ENCODE data around the gene DLL1.

Gene DLL1

DNA sequence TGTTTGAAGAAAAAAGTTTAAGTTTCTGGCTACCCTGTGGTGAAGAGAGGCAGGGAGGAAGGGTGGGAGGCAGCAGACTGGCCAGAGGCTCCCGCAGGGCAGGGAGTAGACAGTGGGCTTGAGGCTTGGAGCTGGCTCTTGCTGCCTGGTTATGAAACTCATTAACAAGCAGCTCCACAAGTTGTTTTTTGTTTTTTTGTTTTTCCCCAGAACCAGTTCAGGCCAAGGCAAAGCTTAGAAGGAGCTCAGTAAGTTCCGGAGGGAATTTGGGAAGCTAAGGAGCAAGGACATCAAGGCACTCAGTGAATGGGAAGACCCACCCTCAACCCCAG, 4.0 kb downstream of the DLL1 start:
- no peak for DNase-seq (ENCODE audit: insufficient read length, low spot score)
- TF ChIP-seq, protein P1, sequence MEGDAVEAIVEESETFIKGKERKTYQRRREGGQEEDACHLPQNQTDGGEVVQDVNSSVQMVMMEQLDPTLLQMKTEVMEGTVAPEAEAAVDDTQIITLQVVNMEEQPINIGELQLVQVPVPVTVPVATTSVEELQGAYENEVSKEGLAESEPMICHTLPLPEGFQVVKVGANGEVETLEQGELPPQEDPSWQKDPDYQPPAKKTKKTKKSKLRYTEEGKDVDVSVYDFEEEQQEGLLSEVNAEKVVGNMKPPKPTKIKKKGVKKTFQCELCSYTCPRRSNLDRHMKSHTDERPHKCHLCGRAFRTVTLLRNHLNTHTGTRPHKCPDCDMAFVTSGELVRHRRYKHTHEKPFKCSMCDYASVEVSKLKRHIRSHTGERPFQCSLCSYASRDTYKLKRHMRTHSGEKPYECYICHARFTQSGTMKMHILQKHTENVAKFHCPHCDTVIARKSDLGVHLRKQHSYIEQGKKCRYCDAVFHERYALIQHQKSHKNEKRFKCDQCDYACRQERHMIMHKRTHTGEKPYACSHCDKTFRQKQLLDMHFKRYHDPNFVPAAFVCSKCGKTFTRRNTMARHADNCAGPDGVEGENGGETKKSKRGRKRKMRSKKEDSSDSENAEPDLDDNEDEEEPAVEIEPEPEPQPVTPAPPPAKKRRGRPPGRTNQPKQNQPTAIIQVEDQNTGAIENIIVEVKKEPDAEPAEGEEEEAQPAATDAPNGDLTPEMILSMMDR (IDR thresholded peaks at IDR 0.05; ENCODE audit: insufficient read depth, missing control alignments): no peak
- FAIRE-seq: no peak

DNA sequence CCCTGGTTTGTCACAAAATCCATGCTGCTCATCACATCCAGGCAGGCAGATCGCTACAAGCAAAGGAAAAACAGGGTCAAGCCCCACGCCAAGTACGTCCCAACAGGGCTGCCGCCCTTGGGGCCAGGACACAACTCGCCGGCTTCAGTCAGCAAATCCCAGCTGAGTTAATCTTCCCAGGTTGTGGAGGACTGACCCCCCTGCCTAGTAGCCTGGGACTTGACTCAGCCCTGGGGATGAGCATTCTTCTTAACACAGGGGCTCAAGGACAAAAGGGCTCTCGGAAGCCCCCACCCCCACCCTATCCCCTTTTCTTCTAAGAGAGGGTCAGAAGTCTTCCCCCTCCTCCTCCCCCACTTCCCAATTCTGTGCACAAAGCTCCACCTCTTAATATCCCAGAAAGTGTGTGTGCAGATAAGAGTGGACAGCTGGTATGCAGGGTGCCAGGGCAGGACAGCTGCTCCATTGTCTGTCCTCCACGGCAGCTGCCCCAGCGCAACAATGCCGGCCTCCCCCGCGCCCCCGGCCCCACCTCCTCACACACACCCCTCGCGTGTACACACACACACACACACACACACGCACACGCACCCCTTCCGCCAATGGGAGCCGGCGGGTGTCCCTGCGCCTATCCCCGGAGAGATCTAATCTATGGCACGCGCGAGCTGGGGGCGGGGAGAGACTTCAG, 4.5 kb downstream of the DLL1 start:
- FAIRE-seq (no peak), DNase-seq (ENCODE audit: insufficient read length, low spot score) (no peak)
- TF ChIP-seq, protein P1 (IDR thresholded peaks at IDR 0.05; ENCODE audit: insufficient read depth, missing control alignments): no peak

DNA sequence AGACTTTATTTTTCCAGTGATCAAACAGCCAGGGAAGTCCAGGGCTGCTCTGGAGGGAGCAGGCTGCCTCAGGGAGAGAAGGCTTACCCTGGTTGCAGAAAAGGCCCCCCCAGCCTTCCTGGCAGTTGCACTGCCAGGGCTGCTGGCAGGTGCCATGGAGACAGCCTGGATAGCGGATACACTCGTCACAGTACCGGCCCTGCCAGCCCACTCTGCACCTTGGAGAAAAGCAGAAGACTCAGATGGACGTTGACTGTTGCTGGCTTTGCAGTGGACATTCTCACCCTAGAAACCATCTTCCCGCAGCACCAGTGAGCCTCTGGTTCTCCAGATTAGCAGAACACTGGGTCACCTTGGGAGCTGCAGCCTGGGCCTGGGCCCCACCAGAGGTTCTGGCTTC, 5.4 kb downstream of the DLL1 start:
- TF ChIP-seq, protein P1 (IDR thresholded peaks at IDR 0.05; ENCODE audit: insufficient read depth, missing control alignments): no peak
- no peak for DNase-seq (ENCODE audit: insufficient read length, low spot score)
- no peak for FAIRE-seq

DNA sequence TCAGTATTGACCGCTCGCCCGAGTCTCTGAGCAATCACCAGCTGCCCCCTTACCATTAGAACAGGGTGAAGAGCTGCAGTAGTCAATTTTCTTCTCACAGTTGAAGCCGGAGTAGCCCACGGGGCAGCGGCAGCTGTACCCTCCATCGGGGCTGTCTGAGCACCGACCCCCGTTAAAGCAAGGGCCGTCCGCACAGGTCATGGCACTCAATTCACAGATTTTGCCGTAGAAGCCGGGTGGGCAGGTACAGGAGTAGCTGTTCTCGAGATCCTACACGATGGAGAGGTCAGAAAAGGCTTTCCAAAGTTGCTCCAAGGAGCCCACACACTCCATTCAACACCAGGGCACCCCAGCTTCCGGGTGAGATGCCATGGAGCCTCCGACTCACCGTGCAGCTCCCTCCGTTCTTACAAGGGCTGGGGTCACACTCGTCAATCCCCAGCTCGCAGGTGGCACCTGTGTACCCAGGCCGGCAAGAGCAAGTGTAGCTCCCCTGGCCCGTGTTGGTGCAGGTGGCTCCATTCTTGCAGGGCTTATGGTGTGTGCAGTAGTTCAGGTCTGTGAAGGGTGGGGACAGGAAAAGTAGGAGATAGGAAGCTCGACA, 5.9 kb downstream of the DLL1 start:
- no peak for FAIRE-seq
- TF ChIP-seq, protein P1 (IDR thresholded peaks at IDR 0.05; ENCODE audit: insufficient read depth, missing control alignments): no peak
- no peak for DNase-seq (ENCODE audit: insufficient read length, low spot score)

DNA sequence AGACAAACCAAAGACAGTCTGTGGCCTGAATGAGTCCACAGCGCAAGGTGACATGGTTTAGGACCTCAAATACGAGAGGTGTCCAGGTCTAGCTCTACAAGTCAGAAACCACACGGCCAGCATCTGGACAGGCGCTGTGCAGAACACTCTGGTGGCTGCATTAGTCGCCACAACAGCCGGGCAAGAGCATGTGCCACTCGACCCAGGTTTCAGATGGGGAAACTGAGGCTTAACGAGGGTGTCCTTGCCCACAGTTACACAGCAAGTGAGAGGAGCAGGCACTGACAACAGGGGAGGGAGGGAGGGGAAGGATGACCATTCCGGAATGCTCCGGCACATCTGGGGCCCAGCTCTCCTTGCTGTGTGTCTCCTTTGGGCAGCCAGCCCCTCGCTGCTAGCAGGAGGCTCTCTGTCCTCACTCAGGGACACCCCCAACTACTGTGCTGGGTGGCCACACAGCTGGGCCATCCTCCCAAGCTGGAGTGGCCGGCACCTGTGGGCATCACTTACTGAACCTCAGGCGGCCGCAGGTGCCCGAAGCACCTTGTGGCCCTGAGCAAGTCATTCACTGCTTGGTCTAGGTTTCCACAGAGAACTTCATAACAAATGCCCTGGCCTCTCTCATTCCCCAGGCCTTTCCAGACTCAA, 6.6 kb downstream of the DLL1 start:
- TF ChIP-seq, protein P1 (IDR thresholded peaks at IDR 0.05; ENCODE audit: insufficient read depth, missing control alignments): no peak

DNA sequence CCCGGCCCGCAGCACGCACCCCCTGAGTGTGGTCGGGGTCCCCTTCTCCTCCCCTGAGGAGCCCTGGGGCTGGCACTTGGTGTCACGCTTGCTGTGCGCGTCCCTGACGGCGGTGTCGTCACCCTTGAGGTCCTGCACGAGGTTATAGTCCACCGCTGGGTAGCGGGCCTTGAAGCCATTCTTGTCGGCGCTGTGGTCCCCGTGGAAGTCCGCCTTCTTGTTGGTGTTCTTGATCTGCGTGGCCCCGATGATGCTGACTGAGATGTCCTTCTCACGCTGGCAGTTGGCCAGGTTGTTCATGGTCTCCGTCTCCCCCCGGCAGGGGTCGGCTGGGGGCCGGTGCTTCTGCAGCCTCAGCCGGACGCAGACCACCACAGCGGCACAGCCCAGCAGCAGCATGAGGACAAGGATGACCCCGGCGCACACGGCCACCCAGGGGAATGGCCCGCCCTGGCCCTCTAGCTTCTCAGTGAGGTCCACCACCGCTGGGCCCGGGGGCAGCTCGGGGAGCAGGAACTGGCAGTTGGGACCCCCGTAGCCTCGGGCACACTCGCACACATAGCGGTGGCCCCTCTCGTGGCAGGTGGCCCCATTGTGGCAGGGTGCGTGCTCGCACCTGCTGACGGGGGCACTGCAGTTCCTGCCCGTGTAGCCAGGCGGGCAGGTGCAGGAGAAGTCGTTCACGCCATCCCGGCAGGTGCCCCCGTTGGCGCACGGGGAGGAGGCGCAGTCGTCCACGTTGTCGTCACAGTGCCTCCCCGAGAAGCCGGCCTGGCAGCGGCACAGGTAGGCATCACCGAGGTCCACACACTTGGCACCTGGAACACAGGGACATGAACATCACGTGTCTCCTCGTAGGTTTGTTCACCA, 7.4 kb downstream of the DLL1 start:
- FAIRE-seq: no peak
- TF ChIP-seq, protein P1 (IDR thresholded peaks at IDR 0.05; ENCODE audit: insufficient read depth, missing control alignments): no peak
- DNase-seq (ENCODE audit: insufficient read length, low spot score): no peak

More for the DNA sequence above, 6.6 kb downstream of the DLL1 start:
- FAIRE-seq (no peak), DNase-seq (ENCODE audit: insufficient read length, low spot score) (no peak)

Measured in D721Med (cell line).